GM18868 (cell line): ENCODE results near the gene ALG1L2.
"Not testable (repeated sequence)": the region's sequence is repeated elsewhere in the genome, so short reads cannot be mapped to it uniquely, and the experiment has no call there.

ENCODE experiments used
- ATAC-seq: cut with Tn5 transposase; IDR thresholded peaks from one replicate; pipeline ENCODE4 v1.9.1; 2021; ENCODE audit warnings: mild to moderate bottlenecking, moderate library complexity; ENCODE audit not compliant: unreplicated experiment

Gene ALG1L2

DNA sequence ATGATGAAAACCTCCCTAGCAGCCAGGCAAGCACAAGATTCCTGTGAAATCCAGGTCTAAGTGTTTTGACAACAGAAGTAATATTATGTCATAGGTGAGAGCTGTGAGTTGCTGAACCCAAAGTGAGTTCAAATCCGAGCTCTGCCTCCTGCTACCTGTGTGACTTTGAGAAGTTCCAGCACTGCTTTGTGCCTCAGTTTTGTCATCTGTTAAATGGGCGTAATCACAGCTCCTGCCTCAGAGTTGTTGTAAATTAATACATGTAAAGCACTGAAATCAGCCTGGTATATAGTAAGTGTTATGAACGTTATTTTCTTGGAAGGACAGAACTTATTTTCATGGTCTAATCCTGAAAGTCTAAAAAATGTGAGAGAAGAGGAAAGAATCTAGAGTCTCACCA is 38.7 kb downstream of the ALG1L2 start:
- ATAC-seq = not testable (repeated sequence)

DNA sequence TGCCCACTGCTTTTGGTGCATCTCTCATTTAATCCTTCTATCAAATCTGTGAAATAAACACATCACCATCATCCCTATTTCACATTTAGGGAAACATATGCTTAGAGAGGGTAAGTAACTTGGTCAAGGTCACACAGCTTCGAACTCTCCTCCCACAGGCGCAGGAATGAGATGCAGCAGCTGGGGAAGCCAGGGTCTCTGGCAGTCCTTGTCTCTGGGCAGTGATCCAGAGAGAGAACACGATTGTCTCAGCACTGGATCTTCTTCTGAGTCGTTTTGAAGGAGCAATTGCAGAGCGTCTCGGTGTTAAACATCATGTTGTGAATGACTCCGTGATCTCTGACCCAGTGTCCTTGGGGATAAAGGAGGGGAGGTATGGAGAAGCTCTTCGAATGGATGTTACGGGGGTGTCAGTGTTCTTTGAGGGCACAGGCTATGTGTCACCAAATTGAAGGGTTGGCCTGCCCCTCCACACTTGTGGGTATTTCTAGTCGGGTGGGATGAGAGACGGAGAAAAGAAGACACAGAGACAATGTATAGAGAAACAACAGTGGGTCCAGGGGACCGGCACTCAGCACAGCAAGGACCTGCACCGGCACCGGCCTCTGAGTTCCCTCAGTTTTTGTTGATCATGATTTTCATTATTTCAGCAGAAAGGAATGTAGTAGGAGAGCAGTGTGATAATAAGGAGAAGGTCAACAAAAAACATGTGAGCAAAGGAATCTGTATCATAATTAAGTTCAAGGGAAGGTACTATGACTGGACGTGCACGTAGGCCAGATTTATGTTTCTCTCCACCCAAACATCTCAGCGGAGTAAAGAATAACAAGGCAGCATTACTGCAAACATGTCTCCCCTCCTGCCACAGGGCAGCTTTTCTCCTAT is 41.5 kb downstream of the ALG1L2 start:
- not testable (repeated sequence) for ATAC-seq

DNA sequence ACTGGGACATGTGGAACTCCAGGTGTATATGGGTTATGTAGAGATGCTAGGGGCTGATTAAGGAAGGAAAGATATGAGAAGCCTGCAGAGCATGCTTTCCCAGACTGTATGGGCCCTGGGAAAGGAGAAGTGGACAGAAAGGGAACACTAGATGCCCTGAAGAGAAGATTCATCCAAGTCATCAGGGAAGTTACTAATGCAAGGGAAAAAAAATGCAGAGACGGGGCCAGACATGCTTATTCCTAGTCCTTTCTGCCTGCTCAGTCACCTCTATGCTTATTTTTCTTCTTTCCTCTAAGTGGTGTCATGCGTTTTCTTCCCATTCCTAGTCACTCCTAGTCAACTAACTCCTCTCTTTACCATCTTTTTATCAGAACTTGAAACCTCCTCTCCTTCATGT is 43.8 kb downstream of the ALG1L2 start:
- ATAC-seq = not testable (repeated sequence)

DNA sequence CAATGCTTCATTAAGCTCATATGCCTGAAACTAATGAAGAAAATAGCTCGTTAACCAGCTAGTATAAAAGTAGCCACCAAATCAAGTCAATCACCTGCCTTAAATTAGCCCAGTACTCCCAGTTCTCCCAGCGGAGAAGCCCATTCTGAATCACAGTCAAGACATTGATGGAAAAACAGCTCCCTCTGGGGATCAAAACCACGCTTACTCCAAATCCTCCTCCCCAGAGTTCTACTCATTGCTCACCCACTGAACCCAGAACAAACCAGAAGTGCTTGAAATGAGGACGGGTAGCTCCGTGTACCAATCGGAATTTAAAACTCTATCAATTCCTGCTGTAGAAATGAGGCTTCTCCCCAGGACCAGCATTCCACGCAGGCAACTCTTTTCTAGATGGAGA is 54.7 kb downstream of the ALG1L2 start:
- not testable (repeated sequence) for ATAC-seq

DNA sequence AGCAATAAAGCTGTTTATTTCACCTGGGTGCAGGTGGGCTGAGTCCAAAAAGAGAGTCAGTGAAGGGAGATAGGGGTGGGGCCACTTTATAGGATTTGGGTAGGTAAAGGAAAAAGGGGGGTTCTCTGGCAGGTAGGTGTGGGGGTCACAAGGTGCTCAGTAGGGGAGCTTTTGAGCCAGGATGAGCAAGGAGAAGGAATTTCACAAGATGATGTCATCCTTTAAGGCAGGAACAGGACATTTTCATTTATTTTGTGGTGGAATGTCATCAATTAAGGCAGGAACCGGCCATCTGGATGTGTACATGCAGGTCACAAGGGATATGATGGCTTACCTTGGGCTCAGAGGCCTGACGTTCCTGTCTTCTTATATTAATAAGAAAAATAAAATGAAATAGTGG is 56.1 kb downstream of the ALG1L2 start:
- ATAC-seq = not testable (repeated sequence)

DNA sequence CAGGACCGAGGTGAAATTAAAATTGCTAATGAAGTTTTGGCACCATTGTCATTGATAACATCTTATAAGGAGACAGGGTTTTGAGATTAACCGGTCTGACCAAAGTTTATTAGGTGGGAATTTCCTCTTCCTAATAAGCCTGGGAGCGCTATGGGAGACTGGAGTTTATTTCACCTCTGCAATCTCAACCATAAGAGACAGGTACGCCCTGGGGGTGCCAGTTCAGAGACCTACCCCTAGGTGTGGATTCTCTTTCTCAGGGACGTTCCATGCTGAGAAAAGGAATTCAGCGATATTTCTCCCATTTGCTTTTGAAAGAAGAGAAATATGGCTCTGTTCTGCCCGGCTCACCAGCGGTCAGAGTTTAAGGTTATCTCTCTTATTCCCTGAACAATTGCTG is 57.4 kb downstream of the ALG1L2 start:
- not testable (repeated sequence) for ATAC-seq

DNA sequence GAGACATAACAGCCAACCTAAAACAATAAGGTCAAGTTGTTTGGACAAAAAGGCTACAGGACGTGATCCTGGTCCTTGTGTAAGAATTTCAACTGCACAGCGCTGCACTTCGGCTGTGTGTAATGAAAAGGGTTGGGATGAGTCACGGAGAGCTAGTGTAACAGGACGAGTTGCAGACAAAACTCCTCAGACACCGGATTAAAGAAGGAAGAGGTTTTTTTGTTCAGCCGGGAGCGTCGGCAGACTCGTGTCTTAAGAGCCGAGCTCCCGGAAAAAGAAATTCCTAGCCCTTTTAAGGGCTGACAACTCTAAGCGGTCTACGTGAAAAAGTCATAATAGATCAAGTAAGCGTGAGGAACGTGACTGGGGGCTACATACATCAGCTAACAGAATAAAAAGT is 59.1 kb downstream of the ALG1L2 start:
- not testable (repeated sequence) for ATAC-seq

DNA sequence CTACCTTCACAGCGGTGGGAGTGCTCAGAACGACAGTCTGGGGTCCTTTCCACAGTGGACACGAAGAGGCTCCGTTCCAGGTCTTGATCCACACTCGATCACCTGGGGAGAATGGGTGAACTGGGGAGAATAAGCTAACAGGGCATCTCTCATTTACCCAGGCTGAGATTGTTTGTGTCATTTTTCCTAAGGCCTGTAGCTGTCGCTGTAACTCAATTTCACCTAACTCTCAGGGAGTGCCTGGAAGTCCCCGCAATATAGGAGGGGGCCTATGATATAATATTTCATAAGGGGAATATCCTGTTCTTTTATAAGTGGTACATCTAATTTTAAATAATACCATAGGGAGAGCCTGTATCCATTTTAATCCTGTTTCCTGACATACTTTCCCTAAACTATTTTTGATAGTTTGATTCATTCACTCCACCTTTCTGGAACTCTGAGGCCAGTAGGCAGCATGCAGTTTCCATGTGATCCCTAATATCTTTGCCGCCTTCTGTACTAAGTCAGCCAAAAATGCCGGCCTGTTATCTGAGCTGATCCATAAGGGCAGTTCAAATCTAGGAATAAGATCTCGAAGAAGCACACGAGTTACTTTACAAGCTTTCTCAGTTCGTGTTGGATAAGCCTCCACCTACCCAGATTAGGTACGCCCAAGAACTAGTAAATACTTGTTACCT is 62.2 kb downstream of the ALG1L2 start:
- not testable (repeated sequence) for ATAC-seq

DNA sequence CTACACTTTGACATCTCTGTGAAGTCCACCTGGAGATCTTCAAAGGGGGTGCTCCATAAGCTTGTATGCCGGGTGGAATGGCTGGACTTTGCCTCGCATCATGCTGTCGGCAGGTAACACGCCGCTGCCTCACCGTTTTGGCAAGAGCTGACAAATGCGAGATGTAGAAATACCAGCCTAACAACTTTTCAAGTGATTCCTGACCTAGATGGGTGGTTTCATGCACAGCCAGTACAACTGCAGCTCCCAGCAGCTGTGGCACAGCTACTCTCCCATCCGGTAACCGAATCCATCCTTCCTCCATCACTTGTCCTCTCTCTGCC is 62.7 kb downstream of the ALG1L2 start:
- ATAC-seq = not testable (repeated sequence)

DNA sequence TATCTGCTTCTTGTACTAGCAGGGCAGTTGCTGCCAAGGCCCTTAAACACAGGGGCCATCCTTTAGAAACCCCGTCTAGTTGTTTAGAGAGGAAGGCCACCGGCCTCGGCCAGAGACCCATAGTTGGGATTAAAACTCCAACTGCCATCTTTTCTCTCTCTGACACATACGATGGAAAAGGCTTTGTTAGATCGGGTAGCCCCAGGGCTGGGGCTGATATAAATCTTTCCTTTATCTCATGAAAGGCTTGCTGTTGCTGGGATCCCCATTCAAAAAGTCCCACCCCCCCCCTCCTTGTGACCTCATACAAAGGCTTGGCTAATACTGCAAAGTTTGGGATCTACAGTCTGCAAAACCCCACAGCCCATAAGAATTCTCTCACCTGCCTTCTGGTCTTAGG is 63.8 kb downstream of the ALG1L2 start:
- not testable (repeated sequence) for ATAC-seq

DNA sequence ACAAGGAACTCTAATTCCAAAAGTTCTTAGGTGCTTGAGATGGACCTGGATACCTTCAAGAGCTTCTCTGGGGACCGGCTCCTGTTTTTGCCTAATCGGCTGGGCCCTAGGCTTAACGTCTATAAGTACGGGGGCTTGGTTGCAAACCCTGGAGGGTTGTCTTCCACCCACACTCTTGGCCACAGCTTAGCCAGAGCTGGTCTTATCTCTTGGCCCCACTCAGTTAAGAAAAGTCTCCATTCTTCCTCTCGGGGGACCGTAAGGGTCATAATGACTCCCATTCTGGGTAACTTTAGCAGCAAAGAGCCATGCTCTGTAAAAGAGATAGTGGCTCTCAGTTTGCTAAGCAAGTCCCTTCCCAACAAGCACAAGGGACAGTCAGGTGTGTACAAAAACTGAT is 64.8 kb downstream of the ALG1L2 start:
- ATAC-seq = not testable (repeated sequence)
